Osteoblast (primary cell): ENCODE data around the gene MMP21. TPM values are rescaled to one million over a fixed set of nuclear protein-coding genes. Genes with fewer than 3 reads are reported as not detected.

Experiments used
- DNase-seq: peaks from one replicate; pipeline ENCODE4 v3.0.0; 2011; ENCODE audit warnings: low spot score, mixed read lengths; ENCODE audit not compliant: insufficient read length; ENCODE audit errors: missing footprints
- H2AFZ ChIP-seq: 2 replicates; pipeline ENCODE4 v1.6.0; 2011; ENCODE audit warnings: mild to moderate bottlenecking, low read length
- H3K27ac ChIP-seq: 2 replicates; pipeline ENCODE4 v1.5.1; 2011; ENCODE audit warnings: mild to moderate bottlenecking, low read depth, low read length, moderate library complexity
- H3K27me3 ChIP-seq: 2 replicates; pipeline ENCODE4 v1.6.0; 2012; ENCODE audit warnings: mild to moderate bottlenecking, control low read depth, inconsistent platforms, low read length, moderate library complexity; ENCODE audit not compliant: insufficient read depth
- H3K36me3 ChIP-seq: 2 replicates; pipeline ENCODE4 v1.5.1; 2011; ENCODE audit warnings: mild to moderate bottlenecking, low read length, control low read depth, moderate library complexity; ENCODE audit not compliant: insufficient read depth
- H3K4me1 ChIP-seq: 2 replicates; pipeline ENCODE4 v1.5.1; 2011; ENCODE audit warnings: mild to moderate bottlenecking, low read length, control low read depth, moderate library complexity; ENCODE audit not compliant: insufficient read depth
- H3K4me2 ChIP-seq: 2 replicates; pipeline ENCODE4 v1.6.0; 2011; ENCODE audit warnings: mild to moderate bottlenecking, low read length; ENCODE audit not compliant: insufficient read depth
- H3K4me3 ChIP-seq: fragments of 200-600 bp; sonication (generic); 3 replicates; pipeline ENCODE4 v1.5.1; 2012; ENCODE audit warnings: mild to moderate bottlenecking, low read length, inconsistent platforms; ENCODE audit not compliant: insufficient read depth
- H3K79me2 ChIP-seq: 2 replicates; pipeline ENCODE4 v1.6.0; 2012; ENCODE audit warnings: mild to moderate bottlenecking, low read length, control low read depth, inconsistent platforms; ENCODE audit not compliant: insufficient read depth
- H3K9me3 ChIP-seq: 2 replicates; pipeline ENCODE4 v1.5.1; 2011; ENCODE audit warnings: low read depth, low read length, control low read depth
- H4K20me1 ChIP-seq: 2 replicates; pipeline ENCODE4 v1.6.0; 2012; ENCODE audit warnings: mild to moderate bottlenecking, low read length, control low read depth; ENCODE audit not compliant: insufficient read depth
- total RNA-seq: library from RNA; depleted of rRNA; stranded (reverse); fragments of >200 nt; gene quantifications from 2 replicates; pipeline ENCODE4 v1.2.3, GENCODE V29; 2012
- TF ChIP-seq, protein P1 (sequence below): IDR thresholded peaks from 2 replicates; pipeline ENCODE4 v1.5.1; 2011; ENCODE audit warnings: mild to moderate bottlenecking, low read depth, low read length, moderate library complexity; ENCODE audit errors: extremely low read depth

The MMP21 gene
- total RNA-seq, 1 donor: not detected

DNA sequence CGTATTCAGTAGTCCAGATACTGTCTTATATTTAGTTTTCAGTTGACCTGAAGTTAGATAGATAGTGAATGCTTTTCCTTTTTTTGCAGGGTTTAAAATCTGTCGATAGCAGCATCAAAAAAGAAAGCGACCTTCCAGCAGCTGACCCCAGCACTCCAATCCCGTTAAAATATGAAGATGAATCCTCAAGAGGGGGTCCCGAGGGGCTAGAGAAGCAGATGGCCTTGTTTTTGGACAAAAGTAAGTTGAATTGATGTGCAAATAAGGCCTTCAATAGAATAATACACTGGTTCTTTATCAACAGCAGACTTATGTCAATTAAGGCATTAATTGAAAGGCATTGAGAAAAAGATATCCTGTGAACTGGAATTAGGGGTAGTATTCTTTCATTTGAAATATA, 37.4 kb downstream of the MMP21 start:
- Histone ChIP-seq H3K9me3 (no peaks in the 10 kb centered on the region), H3K4me3 (no peak overlapping the region), H3K27ac (no peak overlapping the region), H2AFZ (no peak overlapping the region), H3K4me2 (no peak overlapping the region), H3K36me3 (peaks cover 94% of the 10 kb centered on the region), H3K79me2 (no peaks in the 10 kb centered on the region), H4K20me1 (no peaks in the 10 kb centered on the region), H3K4me1 (no peaks in the 10 kb centered on the region), H3K27me3 (no peaks in the 10 kb centered on the region)
- no peak for DNase-seq
- TF ChIP-seq, protein P1, sequence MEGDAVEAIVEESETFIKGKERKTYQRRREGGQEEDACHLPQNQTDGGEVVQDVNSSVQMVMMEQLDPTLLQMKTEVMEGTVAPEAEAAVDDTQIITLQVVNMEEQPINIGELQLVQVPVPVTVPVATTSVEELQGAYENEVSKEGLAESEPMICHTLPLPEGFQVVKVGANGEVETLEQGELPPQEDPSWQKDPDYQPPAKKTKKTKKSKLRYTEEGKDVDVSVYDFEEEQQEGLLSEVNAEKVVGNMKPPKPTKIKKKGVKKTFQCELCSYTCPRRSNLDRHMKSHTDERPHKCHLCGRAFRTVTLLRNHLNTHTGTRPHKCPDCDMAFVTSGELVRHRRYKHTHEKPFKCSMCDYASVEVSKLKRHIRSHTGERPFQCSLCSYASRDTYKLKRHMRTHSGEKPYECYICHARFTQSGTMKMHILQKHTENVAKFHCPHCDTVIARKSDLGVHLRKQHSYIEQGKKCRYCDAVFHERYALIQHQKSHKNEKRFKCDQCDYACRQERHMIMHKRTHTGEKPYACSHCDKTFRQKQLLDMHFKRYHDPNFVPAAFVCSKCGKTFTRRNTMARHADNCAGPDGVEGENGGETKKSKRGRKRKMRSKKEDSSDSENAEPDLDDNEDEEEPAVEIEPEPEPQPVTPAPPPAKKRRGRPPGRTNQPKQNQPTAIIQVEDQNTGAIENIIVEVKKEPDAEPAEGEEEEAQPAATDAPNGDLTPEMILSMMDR: no peak

DNA sequence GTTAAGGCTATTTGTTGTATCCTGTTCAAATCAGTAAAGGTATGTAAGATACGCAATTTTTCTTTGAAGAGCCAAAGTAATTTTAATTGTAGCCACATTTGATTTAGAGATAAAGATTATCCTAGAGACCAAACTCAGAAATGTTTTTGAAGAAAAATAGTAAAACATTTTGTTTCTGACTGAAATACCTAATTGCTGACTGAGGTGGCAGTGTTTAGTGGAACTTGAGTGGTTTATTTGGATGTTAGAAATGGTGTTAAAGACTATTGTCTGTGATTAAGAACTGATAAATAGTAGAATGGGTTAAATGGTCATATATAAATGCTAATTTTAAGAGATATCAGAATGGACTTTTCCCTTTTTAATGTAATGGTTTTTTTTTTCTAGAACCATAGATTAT, 40.8 kb downstream of the MMP21 start:
- H3K27ac ChIP-seq: no peak overlapping the region
- H3K4me2 ChIP-seq: no peak overlapping the region
- H3K36me3 ChIP-seq: peaks cover 96% of the 10 kb centered on the region
- H3K9me3 ChIP-seq: no peaks in the 10 kb centered on the region
- no peaks in the 10 kb centered on the region for H3K27me3 ChIP-seq
- H4K20me1 ChIP-seq: no peaks in the 10 kb centered on the region
- no peaks in the 10 kb centered on the region for H3K4me1 ChIP-seq
- no peak overlapping the region for H2AFZ ChIP-seq
- H3K79me2 ChIP-seq: no peaks in the 10 kb centered on the region
- no peak overlapping the region for H3K4me3 ChIP-seq
- TF ChIP-seq, protein P1: peak; percentile 12
- DNase-seq: no peak

DNA sequence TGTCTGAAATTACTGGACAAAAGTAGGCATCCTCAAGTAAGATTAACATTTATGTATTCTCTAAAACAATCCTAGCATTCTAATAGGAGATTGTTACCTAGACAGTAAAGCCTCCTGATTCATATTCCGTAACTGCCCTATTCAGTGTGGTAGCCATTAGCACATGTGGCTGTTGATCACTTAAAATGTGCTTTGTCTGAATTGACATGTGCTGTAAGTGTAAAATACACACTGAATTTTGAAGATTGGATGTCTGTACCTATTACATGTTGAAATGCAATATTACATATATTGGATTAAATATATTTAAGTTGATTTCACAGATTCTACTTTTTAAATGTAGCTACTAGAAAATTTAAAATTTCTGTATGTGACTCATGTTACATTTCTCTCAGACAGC, 41.5 kb downstream of the MMP21 start:
- Histone ChIP-seq H4K20me1 (no peaks in the 10 kb centered on the region), H3K4me2 (no peak overlapping the region), H3K9me3 (no peaks in the 10 kb centered on the region), H3K27ac (no peak overlapping the region), H3K4me3 (no peak overlapping the region), H3K27me3 (no peaks in the 10 kb centered on the region), H3K79me2 (no peaks in the 10 kb centered on the region), H3K36me3 (peaks cover 96% of the 10 kb centered on the region), H3K4me1 (no peaks in the 10 kb centered on the region), H2AFZ (no peak overlapping the region)
- TF ChIP-seq, protein P1: no peak
- no peak for DNase-seq

DNA sequence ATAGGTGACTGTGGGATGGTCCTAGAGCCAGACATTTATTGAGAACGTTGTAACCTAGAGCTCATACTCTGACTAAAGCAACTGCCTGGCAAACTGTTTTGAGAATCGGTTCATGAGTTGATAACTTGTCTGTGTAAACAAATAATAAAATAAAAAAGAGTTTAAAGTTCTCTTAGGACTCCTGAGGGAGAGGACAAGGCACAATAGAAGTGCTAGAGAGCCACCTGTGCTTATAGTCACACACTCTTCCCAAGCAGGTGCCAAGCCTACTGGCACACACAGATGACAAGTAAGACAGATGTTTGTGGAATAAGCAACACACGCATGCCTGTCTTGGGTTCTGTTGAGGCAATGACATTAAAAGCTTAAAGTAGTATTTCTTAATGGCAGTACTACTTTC, 48.2 kb downstream of the MMP21 start:
- Histone ChIP-seq H3K27ac (no peak overlapping the region), H4K20me1 (peaks cover 3% of the 10 kb centered on the region), H3K27me3 (no peaks in the 10 kb centered on the region), H3K36me3 (peaks cover 92% of the 10 kb centered on the region), H3K9me3 (no peaks in the 10 kb centered on the region), H3K4me1 (no peaks in the 10 kb centered on the region), H3K4me2 (no peak overlapping the region), H3K4me3 (no peak overlapping the region), H3K79me2 (no peaks in the 10 kb centered on the region), H2AFZ (no peak overlapping the region)
- DNase-seq: no peak
- TF ChIP-seq, protein P1: no peak
